Astrocyte (in vitro differentiated cells and primary cell): ENCODE data around the gene IL9R.

ENCODE experiments used
- EZH2 ChIP-seq: IDR thresholded peaks from 2 replicates; pipeline ENCODE4 v1.6.1; 2012; ENCODE audit warnings: mild to moderate bottlenecking, low read length, inconsistent platforms; ENCODE audit not compliant: insufficient read depth
- TF ChIP-seq, protein P1 (sequence below): IDR thresholded peaks from 2 replicates; pipeline ENCODE4 v1.5.1; 2011; ENCODE audit warnings: low read depth, mild to moderate bottlenecking, inconsistent platforms, low read length, moderate library complexity; ENCODE audit not compliant: insufficient read depth

DNA sequence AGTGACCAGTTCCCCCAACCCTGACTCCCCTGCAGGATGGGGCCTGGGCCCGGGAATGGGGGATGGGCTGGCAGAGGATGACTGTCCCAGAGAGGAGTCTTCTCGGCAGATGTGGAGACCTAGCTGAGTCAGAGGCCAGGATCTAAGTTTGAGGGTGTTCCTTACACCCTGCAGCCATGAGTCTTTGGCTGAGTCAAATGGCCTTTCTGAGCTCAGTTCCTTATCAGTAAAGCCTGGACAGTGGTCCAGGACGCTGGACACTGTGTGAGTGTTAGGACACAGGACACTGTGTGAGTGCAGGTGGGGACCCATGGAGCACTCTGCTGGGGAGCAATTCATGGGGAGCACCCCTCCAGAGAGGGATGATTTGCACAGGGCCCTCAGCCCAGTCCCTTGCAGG lies 5.0 kb downstream of the IL9R start:
- TF ChIP-seq, protein P1, sequence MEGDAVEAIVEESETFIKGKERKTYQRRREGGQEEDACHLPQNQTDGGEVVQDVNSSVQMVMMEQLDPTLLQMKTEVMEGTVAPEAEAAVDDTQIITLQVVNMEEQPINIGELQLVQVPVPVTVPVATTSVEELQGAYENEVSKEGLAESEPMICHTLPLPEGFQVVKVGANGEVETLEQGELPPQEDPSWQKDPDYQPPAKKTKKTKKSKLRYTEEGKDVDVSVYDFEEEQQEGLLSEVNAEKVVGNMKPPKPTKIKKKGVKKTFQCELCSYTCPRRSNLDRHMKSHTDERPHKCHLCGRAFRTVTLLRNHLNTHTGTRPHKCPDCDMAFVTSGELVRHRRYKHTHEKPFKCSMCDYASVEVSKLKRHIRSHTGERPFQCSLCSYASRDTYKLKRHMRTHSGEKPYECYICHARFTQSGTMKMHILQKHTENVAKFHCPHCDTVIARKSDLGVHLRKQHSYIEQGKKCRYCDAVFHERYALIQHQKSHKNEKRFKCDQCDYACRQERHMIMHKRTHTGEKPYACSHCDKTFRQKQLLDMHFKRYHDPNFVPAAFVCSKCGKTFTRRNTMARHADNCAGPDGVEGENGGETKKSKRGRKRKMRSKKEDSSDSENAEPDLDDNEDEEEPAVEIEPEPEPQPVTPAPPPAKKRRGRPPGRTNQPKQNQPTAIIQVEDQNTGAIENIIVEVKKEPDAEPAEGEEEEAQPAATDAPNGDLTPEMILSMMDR, result no peak
- TF ChIP-seq EZH2, result no peak
